GM23338 (cell line): ENCODE data around the gene PARP12. TPM values are rescaled to one million over a fixed set of nuclear protein-coding genes. Genes with fewer than 3 reads are reported as not detected.

Experiments used
- ATAC-seq: fragments of 200-7000 bp; cut with Tn5 transposase; 3 replicates; pipeline ENCODE4 v1.9.1; 2020
- DNase-seq: peaks from one replicate; pipeline ENCODE4 v3.0.0-alpha.2; 2015; ENCODE audit warnings: low spot score
- H2AFZ ChIP-seq: fragments of 200-600 bp; sonication (generic); 2 replicates; pipeline ENCODE4 v1.8.0; 2016; ENCODE audit warnings: antibody characterized with exemption, mild to moderate bottlenecking, moderate library complexity
- H3F3A ChIP-seq: fragments of 200-600 bp; sonication (generic); replicated peaks from 2 replicates; pipeline ENCODE4 v1.8.0; 2017; ENCODE audit warnings: antibody characterized with exemption, mixed run types, low read depth
- H3K27ac ChIP-seq: fragments of 200-600 bp; sonication (generic); 2 replicates; pipeline ENCODE4 v1.6.1; 2016; ENCODE audit warnings: low read depth
- H3K27me3 ChIP-seq: fragments of 200-600 bp; sonication (generic); 2 replicates; pipeline ENCODE4 v1.8.0; 2016; ENCODE audit warnings: mild to moderate bottlenecking, mixed run types, moderate library complexity; ENCODE audit not compliant: insufficient read depth
- H3K36me3 ChIP-seq: fragments of 200-600 bp; sonication (generic); 2 replicates; pipeline ENCODE4 v1.8.0; 2016; ENCODE audit warnings: mild to moderate bottlenecking; ENCODE audit not compliant: insufficient read depth
- H3K4me1 ChIP-seq: fragments of 200-600 bp; sonication (generic); 2 replicates; pipeline ENCODE4 v1.8.0; 2016; ENCODE audit warnings: mild to moderate bottlenecking, moderate library complexity; ENCODE audit not compliant: insufficient read depth
- H3K4me2 ChIP-seq: fragments of 200-600 bp; sonication (generic); 2 replicates; pipeline ENCODE4 v1.7.1; 2017; ENCODE audit warnings: mixed run types
- H3K4me3 ChIP-seq: fragments of 200-600 bp; sonication (generic); 2 replicates; pipeline ENCODE4 v1.6.1; 2016; ENCODE audit warnings: mixed run types
- H3K79me2 ChIP-seq: fragments of 200-600 bp; sonication (generic); replicated peaks from 2 replicates; pipeline ENCODE4 v1.8.0; 2017; ENCODE audit warnings: mild to moderate bottlenecking; ENCODE audit not compliant: insufficient read depth
- H3K9me2 ChIP-seq: fragments of 200-600 bp; sonication (generic); 2 replicates; pipeline ENCODE4 v1.8.0; 2017; ENCODE audit not compliant: insufficient read depth
- H4K20me1 ChIP-seq: fragments of 200-600 bp; sonication (generic); replicated peaks from 2 replicates; pipeline ENCODE4 v1.8.0; 2017; ENCODE audit warnings: mild to moderate bottlenecking; ENCODE audit not compliant: insufficient read depth
- H3K27ac Mint-ChIP-seq: 2 replicates; pipeline ENCODE4 v1.8.0; 2020; ENCODE audit warnings: inconsistent platforms, mild to moderate bottlenecking, moderate library complexity, mixed read lengths
- H3K27me3 Mint-ChIP-seq: 3 replicates; pipeline ENCODE4 v1.8.0; 2022; ENCODE audit warnings: low read depth, mild to moderate bottlenecking, moderate library complexity, mixed read lengths, inconsistent platforms; ENCODE audit not compliant: insufficient read depth, poor library complexity
- H3K36me3 Mint-ChIP-seq: 3 replicates; pipeline ENCODE4 v1.8.0; 2021; ENCODE audit warnings: low read depth, mild to moderate bottlenecking, inconsistent platforms, moderate library complexity, mixed read lengths
- H3K4me1 Mint-ChIP-seq: 3 replicates; pipeline ENCODE4 v1.8.0; 2020; ENCODE audit warnings: mild to moderate bottlenecking, inconsistent platforms, mixed read lengths
- H3K4me3 Mint-ChIP-seq: 3 replicates; pipeline ENCODE4 v1.8.0; 2021; ENCODE audit warnings: moderate library complexity, mild to moderate bottlenecking, inconsistent platforms, mixed read lengths
- H3K9me3 Mint-ChIP-seq: 3 replicates; pipeline ENCODE4 v1.8.0; 2020; ENCODE audit warnings: moderate library complexity, mild to moderate bottlenecking, inconsistent platforms, mixed read lengths
- NANOG ChIP-seq: IDR thresholded peaks from 2 replicates; pipeline ENCODE4 v1.6.1; 2016; ENCODE audit warnings: antibody characterized with exemption, borderline replicate concordance
- POLR2AphosphoS5 ChIP-seq: IDR thresholded peaks from 2 replicates; pipeline ENCODE4 v1.6.1; 2016; ENCODE audit warnings: antibody characterized with exemption, low read depth
- STAT1 ChIP-seq: IDR thresholded peaks from one replicate; pipeline ENCODE4 v1.6.1; 2016; ENCODE audit warnings: antibody characterized with exemption; ENCODE audit not compliant: unreplicated experiment
- polyA plus RNA-seq: library from polyadenylated mRNA; unstranded; fragments of >200 nt; fragmentation: Nextera tagmentation; extraction: Ambion mirVana; gene quantifications from 2 replicates; pipeline ENCODE4 v1.2.1, GENCODE V29; 2016
- total RNA-seq: library from RNA; depleted of rRNA; stranded (reverse); fragments of >200 nt; shearing (Covaris generic); gene quantifications from 2 replicates; pipeline ENCODE4 v1.2.3, GENCODE V29; 2014
- TF ChIP-seq, protein P1 (sequence below): IDR thresholded peaks from 2 replicates; pipeline ENCODE4 v1.6.1; 2016; ENCODE audit warnings: antibody characterized with exemption
- TF ChIP-seq, protein P2 (sequence below): fragments of 250-450 bp; sonication (Bioruptor Pico); IDR thresholded peaks from 2 replicates; pipeline ENCODE4 v1.5.0; 2020; ENCODE audit warnings: mild to moderate bottlenecking, moderate library complexity

The PARP12 gene
- total and polyA plus RNA-seq, 2 experiments from 2014 or later, result 2.7 to 10.3 TPM

GRCh38 chr7:140061607-140061930 is 1.2 kb downstream of the PARP12 start (continued):
- TF ChIP-seq STAT1, result no peak
- TF ChIP-seq, protein P1, sequence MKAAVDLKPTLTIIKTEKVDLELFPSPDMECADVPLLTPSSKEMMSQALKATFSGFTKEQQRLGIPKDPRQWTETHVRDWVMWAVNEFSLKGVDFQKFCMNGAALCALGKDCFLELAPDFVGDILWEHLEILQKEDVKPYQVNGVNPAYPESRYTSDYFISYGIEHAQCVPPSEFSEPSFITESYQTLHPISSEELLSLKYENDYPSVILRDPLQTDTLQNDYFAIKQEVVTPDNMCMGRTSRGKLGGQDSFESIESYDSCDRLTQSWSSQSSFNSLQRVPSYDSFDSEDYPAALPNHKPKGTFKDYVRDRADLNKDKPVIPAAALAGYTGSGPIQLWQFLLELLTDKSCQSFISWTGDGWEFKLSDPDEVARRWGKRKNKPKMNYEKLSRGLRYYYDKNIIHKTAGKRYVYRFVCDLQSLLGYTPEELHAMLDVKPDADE, result no peak

DNA sequence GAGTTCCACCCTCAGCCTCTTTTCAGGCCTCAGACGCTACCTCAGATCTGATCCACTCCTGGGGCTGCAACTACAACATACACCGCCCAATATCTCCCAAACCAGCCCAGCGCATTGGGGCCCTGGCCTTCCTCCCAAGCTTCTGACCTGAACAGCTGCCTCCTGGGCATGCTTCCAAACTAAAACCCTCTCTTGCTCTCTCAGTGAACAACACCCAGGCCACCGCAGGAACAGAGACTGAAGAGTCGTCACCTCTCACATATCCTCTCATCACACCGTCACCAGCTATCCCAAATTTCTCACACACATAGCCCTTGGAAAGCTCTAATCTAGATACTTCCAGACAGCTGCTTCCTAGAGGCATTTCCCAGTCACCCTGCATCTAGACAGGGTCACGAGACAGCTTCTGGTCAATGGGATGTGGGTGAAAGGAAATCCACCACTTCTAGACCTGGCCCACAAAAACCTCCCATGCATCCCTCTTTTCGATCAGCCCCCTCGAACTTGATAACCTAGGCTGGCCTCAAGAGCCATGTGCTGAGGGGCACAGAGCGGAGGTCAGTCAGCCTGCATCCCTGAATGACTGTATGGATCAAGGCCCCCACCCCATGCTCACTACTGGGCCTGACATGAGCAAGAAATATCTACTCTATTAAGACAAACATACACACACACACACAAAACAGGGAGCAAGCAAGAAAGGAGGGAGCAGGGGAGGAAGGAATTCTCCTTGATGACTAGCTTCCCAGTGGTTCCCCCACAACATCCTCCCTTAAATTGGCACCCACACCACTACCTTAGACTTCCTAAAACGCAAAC is 1.8 kb downstream of the PARP12 start:
- no peak overlapping the region for H3K27ac ChIP-seq
- TF ChIP-seq POLR2AphosphoS5 (no peak), NANOG (no peak)
- TF ChIP-seq, protein P2, sequence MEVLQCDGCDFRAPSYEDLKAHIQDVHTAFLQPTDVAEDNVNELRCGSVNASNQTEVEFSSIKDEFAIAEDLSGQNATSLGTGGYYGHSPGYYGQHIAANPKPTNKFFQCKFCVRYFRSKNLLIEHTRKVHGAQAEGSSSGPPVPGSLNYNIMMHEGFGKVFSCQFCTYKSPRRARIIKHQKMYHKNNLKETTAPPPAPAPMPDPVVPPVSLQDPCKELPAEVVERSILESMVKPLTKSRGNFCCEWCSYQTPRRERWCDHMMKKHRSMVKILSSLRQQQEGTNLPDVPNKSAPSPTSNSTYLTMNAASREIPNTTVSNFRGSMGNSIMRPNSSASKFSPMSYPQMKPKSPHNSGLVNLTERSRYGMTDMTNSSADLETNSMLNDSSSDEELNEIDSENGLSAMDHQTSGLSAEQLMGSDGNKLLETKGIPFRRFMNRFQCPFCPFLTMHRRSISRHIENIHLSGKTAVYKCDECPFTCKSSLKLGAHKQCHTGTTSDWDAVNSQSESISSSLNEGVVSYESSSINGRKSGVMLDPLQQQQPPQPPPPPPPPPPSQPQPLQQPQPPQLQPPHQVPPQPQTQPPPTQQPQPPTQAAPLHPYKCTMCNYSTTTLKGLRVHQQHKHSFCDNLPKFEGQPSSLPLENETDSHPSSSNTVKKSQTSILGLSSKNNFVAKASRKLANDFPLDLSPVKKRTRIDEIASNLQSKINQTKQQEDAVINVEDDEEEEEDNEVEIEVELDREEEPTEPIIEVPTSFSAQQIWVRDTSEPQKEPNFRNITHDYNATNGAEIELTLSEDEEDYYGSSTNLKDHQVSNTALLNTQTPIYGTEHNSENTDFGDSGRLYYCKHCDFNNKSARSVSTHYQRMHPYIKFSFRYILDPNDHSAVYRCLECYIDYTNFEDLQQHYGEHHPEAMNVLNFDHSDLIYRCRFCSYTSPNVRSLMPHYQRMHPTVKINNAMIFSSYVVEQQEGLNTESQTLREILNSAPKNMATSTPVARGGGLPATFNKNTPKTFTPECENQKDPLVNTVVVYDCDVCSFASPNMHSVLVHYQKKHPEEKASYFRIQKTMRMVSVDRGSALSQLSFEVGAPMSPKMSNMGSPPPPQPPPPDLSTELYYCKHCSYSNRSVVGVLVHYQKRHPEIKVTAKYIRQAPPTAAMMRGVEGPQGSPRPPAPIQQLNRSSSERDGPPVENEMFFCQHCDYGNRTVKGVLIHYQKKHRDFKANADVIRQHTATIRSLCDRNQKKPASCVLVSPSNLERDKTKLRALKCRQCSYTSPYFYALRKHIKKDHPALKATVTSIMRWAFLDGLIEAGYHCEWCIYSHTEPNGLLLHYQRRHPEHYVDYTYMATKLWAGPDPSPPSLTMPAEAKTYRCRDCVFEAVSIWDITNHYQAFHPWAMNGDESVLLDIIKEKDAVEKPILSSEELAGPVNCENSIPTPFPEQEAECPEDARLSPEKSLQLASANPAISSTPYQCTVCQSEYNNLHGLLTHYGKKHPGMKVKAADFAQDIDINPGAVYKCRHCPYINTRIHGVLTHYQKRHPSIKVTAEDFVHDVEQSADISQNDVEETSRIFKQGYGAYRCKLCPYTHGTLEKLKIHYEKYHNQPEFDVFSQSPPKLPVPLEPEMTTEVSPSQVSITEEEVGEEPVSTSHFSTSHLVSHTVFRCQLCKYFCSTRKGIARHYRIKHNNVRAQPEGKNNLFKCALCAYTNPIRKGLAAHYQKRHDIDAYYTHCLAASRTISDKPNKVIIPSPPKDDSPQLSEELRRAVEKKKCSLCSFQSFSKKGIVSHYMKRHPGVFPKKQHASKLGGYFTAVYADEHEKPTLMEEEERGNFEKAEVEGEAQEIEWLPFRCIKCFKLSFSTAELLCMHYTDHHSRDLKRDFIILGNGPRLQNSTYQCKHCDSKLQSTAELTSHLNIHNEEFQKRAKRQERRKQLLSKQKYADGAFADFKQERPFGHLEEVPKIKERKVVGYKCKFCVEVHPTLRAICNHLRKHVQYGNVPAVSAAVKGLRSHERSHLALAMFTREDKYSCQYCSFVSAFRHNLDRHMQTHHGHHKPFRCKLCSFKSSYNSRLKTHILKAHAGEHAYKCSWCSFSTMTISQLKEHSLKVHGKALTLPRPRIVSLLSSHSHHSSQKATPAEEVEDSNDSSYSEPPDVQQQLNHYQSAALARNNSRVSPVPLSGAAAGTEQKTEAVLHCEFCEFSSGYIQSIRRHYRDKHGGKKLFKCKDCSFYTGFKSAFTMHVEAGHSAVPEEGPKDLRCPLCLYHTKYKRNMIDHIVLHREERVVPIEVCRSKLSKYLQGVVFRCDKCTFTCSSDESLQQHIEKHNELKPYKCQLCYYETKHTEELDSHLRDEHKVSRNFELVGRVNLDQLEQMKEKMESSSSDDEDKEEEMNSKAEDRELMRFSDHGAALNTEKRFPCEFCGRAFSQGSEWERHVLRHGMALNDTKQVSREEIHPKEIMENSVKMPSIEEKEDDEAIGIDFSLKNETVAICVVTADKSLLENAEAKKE (CRISPR knock-in tag), result no peak
- TF ChIP-seq, protein P1, result no peak
- H3K9me2 ChIP-seq, result no peaks in the 10 kb centered on the region; the same call in 1 of the 2 replicates
- Mint-ChIP-seq H3K9me3 (no peaks in the 10 kb centered on the region; the same call in 2 of the 3 replicates), H3K4me3 (peak overlapping the region; percentile 79), H3K27ac (no peak overlapping the region), H3K36me3 (no peaks in the 10 kb centered on the region), H3K27me3 (peaks cover 29% of the 10 kb centered on the region), H3K4me1 (peaks cover 5% of the 10 kb centered on the region; the same call in 2 of the 3 replicates)
- H3K4me2 ChIP-seq, result no peak overlapping the region
- no peaks in the 10 kb centered on the region for H3F3A ChIP-seq
- H4K20me1 ChIP-seq, result no peaks in the 10 kb centered on the region
- peaks cover 39% of the 10 kb centered on the region for H3K27me3 ChIP-seq
- no peak for ATAC-seq
- H3K4me3 ChIP-seq, result no peak overlapping the region
- DNase-seq, result no peak
- H2AFZ ChIP-seq, result no peak overlapping the region
- no peaks in the 10 kb centered on the region for H3K79me2 ChIP-seq
- no peaks in the 10 kb centered on the region for H3K36me3 ChIP-seq
- peaks cover 7% of the 10 kb centered on the region; the same call in 1 of the 2 replicates for H3K4me1 ChIP-seq
